ENCODE data around the gene CFAP20DC.

CFAP20DC gene

DNA sequence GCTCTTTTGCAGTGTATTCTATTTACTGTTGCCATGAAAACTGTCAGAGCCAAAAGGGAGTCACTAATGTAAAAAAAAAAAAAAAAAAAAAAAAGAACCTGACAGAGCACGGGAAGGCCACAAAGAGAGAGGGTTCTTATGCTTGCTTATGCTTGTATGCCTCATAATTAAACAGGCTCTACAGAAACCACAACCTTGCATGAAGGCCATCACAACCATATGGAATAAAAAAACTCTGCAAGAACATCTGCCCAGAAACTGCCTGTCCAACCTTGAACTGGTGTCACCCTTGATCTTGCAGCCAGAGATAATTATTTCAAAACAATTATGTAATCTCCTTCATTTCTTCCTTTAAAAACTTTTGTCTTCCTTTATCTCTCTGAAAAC is 50.1 kb downstream of the CFAP20DC start:
- TF ChIP-seq POLR2AphosphoS5 (IDR thresholded peaks at IDR 0.05; ENCODE audit: low read depth, low read length) (no peak), PAX5 (IDR thresholded peaks at IDR 0.05; ENCODE audit: insufficient read depth, low read length, severe bottlenecking) (no peak), TAF1 (IDR thresholded peaks at IDR 0.05; ENCODE audit: low read depth, low read length) (no peak), POU2F2 (IDR thresholded peaks at IDR 0.05; ENCODE audit: low read depth, low read length) (no peak), POLR2A (IDR thresholded peaks at IDR 0.05; ENCODE audit: low read depth, low read length) (no peak), SPI1 (IDR thresholded peaks at IDR 0.05; ENCODE audit: low read depth, low read length) (no peak)
- FAIRE-seq (no peak), DNase-seq (ENCODE audit: insufficient read length, low spot score) (no peak)

GRCh38 chr3:58999134-58999773 is 50.6 kb downstream of the CFAP20DC start:
- no peak for DNase-seq (ENCODE audit: insufficient read length, low spot score)
- FAIRE-seq = no peak

DNA sequence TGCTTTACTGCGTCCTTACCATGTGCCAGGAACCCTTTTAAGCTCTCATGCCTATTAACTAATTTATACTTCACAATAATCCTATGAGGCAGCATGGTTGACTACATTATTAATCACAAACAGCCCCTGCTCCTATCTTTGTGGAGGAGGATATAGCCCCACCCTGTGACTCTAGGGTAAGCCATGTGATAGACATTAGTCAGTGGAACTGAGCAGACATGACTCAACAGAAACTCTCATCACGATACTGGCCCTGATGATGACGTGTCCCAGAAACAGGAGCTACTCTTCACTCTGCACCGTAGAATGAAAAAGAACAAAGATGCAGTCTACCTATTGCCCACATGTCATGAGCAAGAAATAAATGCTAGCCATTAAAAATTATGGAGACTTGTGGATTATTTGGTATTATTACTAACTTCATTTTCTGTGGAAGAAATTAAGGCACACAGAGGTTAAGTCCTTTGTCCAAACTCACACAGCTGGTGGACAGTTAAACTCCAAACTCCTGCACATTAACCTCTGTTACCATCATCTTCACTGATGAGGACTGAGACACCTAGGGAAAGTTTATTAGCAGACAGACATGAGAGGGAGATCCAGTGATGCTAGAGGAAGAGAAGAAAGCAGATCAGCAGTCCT is 51.2 kb downstream of the CFAP20DC start:
- FAIRE-seq (no peak), DNase-seq (ENCODE audit: insufficient read length, low spot score) (no peak)
- TF ChIP-seq POLR2A (IDR thresholded peaks at IDR 0.05; ENCODE audit: low read depth, low read length) (no peak), PAX5 (IDR thresholded peaks at IDR 0.05; ENCODE audit: insufficient read depth, low read length, severe bottlenecking) (no peak), POLR2AphosphoS5 (IDR thresholded peaks at IDR 0.05; ENCODE audit: low read depth, low read length) (no peak), SPI1 (IDR thresholded peaks at IDR 0.05; ENCODE audit: low read depth, low read length) (no peak), TAF1 (IDR thresholded peaks at IDR 0.05; ENCODE audit: low read depth, low read length) (no peak), POU2F2 (IDR thresholded peaks at IDR 0.05; ENCODE audit: low read depth, low read length) (no peak)

More at GRCh38 chr3:58999134-58999773, 50.6 kb downstream of the CFAP20DC start:
- TF ChIP-seq TAF1 (IDR thresholded peaks at IDR 0.05; ENCODE audit: low read depth, low read length) (no peak), POLR2A (IDR thresholded peaks at IDR 0.05; ENCODE audit: low read depth, low read length) (no peak), SPI1 (IDR thresholded peaks at IDR 0.05; ENCODE audit: low read depth, low read length) (no peak), PAX5 (IDR thresholded peaks at IDR 0.05; ENCODE audit: insufficient read depth, low read length, severe bottlenecking) (no peak), POLR2AphosphoS5 (IDR thresholded peaks at IDR 0.05; ENCODE audit: low read depth, low read length) (no peak), POU2F2 (IDR thresholded peaks at IDR 0.05; ENCODE audit: low read depth, low read length) (no peak)

DNA sequence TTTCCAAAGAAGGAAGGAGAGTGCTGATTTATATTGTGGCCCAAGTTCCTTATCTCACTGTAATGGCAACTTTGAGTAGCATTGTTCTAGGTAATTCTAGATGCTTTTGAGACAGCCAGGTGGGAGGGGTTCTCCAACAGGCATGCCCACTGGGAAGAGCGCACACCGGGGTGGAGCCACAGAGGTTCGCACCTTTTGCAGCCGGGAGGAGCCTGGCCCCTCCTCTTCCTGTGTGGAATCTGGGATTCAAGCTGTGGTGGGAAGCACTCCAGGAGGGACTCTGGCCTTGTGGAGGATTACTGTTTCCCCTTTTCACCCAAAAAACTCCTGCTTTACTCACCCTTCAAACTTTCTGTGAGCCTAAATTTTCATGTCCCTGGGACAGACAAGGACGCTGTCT is 53.1 kb downstream of the CFAP20DC start:
- TF ChIP-seq POU2F2 (IDR thresholded peaks at IDR 0.05; ENCODE audit: low read depth, low read length) = no peak
- no peak for TF ChIP-seq SPI1 (IDR thresholded peaks at IDR 0.05; ENCODE audit: low read depth, low read length)
- TF ChIP-seq POLR2AphosphoS5 (IDR thresholded peaks at IDR 0.05; ENCODE audit: low read depth, low read length) = no peak
- no peak for TF ChIP-seq POLR2A (IDR thresholded peaks at IDR 0.05; ENCODE audit: low read depth, low read length)
- no peak for TF ChIP-seq PAX5 (IDR thresholded peaks at IDR 0.05; ENCODE audit: insufficient read depth, low read length, severe bottlenecking)
- no peak for TF ChIP-seq TAF1 (IDR thresholded peaks at IDR 0.05; ENCODE audit: low read depth, low read length)
- no peak for DNase-seq (ENCODE audit: insufficient read length, low spot score)

GRCh38 chr3:58994746-58995330 is 55.0 kb downstream of the CFAP20DC start:
- peak; percentile 11 for DNase-seq (ENCODE audit: insufficient read length, low spot score)
- no peak for FAIRE-seq
- TF ChIP-seq POU2F2 (IDR thresholded peaks at IDR 0.05; ENCODE audit: low read depth, low read length) (no peak), TAF1 (IDR thresholded peaks at IDR 0.05; ENCODE audit: low read depth, low read length) (no peak), SPI1 (IDR thresholded peaks at IDR 0.05; ENCODE audit: low read depth, low read length) (no peak), POLR2AphosphoS5 (IDR thresholded peaks at IDR 0.05; ENCODE audit: low read depth, low read length) (no peak), PAX5 (IDR thresholded peaks at IDR 0.05; ENCODE audit: insufficient read depth, low read length, severe bottlenecking) (no peak), POLR2A (IDR thresholded peaks at IDR 0.05; ENCODE audit: low read depth, low read length) (no peak)

More for the DNA sequence above, 53.1 kb downstream of the CFAP20DC start:
- no peak for FAIRE-seq

GRCh38 chr3:58993547-58993946 is 56.3 kb downstream of the CFAP20DC start:
- TF ChIP-seq SPI1 (IDR thresholded peaks at IDR 0.05; ENCODE audit: low read depth, low read length) = no peak
- no peak for TF ChIP-seq POLR2A (IDR thresholded peaks at IDR 0.05; ENCODE audit: low read depth, low read length)
- TF ChIP-seq PAX5 (IDR thresholded peaks at IDR 0.05; ENCODE audit: insufficient read depth, low read length, severe bottlenecking) = no peak
- no peak for TF ChIP-seq POLR2AphosphoS5 (IDR thresholded peaks at IDR 0.05; ENCODE audit: low read depth, low read length)
- no peak for TF ChIP-seq POU2F2 (IDR thresholded peaks at IDR 0.05; ENCODE audit: low read depth, low read length)
- no peak for TF ChIP-seq TAF1 (IDR thresholded peaks at IDR 0.05; ENCODE audit: low read depth, low read length)
- no peak for DNase-seq (ENCODE audit: insufficient read length, low spot score)
- FAIRE-seq = no peak

DNA sequence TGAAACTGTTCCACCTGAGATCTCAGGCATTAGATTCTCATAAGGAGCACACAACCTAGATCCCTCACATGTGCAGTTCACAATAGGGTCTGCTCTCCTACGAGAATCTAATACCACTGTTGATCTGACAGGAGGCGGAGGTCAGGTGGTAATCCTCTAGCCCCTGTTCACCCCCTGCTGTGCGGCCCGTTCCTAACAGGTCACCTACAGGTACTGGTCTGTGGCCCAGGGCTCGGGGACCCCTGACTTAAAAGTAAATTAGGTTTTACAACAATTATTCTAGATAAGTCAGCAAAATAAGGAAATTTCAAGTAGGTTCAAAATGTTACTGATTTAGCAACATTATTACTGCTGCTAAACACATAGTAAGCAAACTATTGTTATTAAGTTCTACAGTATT is 58.2 kb downstream of the CFAP20DC start:
- no peak for DNase-seq (ENCODE audit: insufficient read length, low spot score)
- no peak for TF ChIP-seq POLR2AphosphoS5 (IDR thresholded peaks at IDR 0.05; ENCODE audit: low read depth, low read length)
- no peak for TF ChIP-seq PAX5 (IDR thresholded peaks at IDR 0.05; ENCODE audit: insufficient read depth, low read length, severe bottlenecking)
- TF ChIP-seq POU2F2 (IDR thresholded peaks at IDR 0.05; ENCODE audit: low read depth, low read length) = no peak
- no peak for TF ChIP-seq TAF1 (IDR thresholded peaks at IDR 0.05; ENCODE audit: low read depth, low read length)
- no peak for TF ChIP-seq POLR2A (IDR thresholded peaks at IDR 0.05; ENCODE audit: low read depth, low read length)
- no peak for TF ChIP-seq SPI1 (IDR thresholded peaks at IDR 0.05; ENCODE audit: low read depth, low read length)
- FAIRE-seq = no peak

GRCh38 chr3:58991026-58991425 is 58.8 kb downstream of the CFAP20DC start:
- FAIRE-seq (no peak), DNase-seq (ENCODE audit: insufficient read length, low spot score) (no peak)
- no peak for TF ChIP-seq POLR2A (IDR thresholded peaks at IDR 0.05; ENCODE audit: low read depth, low read length)
- no peak for TF ChIP-seq SPI1 (IDR thresholded peaks at IDR 0.05; ENCODE audit: low read depth, low read length)
- TF ChIP-seq POLR2AphosphoS5 (IDR thresholded peaks at IDR 0.05; ENCODE audit: low read depth, low read length) = no peak
- TF ChIP-seq PAX5 (IDR thresholded peaks at IDR 0.05; ENCODE audit: insufficient read depth, low read length, severe bottlenecking) = no peak
- TF ChIP-seq TAF1 (IDR thresholded peaks at IDR 0.05; ENCODE audit: low read depth, low read length) = no peak
- TF ChIP-seq POU2F2 (IDR thresholded peaks at IDR 0.05; ENCODE audit: low read depth, low read length) = no peak

- no peak for DNase-seq (ENCODE audit: insufficient read length, low spot score)
- FAIRE-seq = no peak
- TF ChIP-seq POLR2A (IDR thresholded peaks at IDR 0.05; ENCODE audit: low read depth, low read length) (no peak), TAF1 (IDR thresholded peaks at IDR 0.05; ENCODE audit: low read depth, low read length) (no peak), POU2F2 (IDR thresholded peaks at IDR 0.05; ENCODE audit: low read depth, low read length) (no peak), POLR2AphosphoS5 (IDR thresholded peaks at IDR 0.05; ENCODE audit: low read depth, low read length) (no peak), SPI1 (IDR thresholded peaks at IDR 0.05; ENCODE audit: low read depth, low read length) (no peak), PAX5 (IDR thresholded peaks at IDR 0.05; ENCODE audit: insufficient read depth, low read length, severe bottlenecking) (no peak)
Observed at GRCh38 chr3:58989955-58990354, 59.9 kb downstream of the CFAP20DC start.
